K562 (cell line): Measurements from ENCODE around the gene CIAPIN1. TPM values are rescaled to one million over a fixed set of nuclear protein-coding genes. Genes with fewer than 3 reads are reported as not detected.

ENCODE experiments used
- ATAC-seq: fragments of 200-7000 bp; cut with Tn5 transposase; 3 replicates; pipeline ENCODE4 v1.9.1; 2020; ENCODE audit warnings: moderate library complexity
- BruUV-seq: library from RNA; stranded (reverse); fragments of 400-500 nt; replicated peaks from 2 replicates; lab custom pipeline; 2021; lab: Mats Ljungman, UMichigan
- CTCF ChIA-PET: fragments of 300-600 bp; formaldehyde crosslinking; extraction: SDS; loops from one replicate; lab custom pipeline; 2021; ENCODE audit warnings: low intra/inter-chr PET ratio; lab: Yijun Ruan, JAX
- POLR2A ChIA-PET: fragments of 300-600, 350-650 bp; sonication (Branson Sonifier 250); formaldehyde crosslinking; extraction: SDS; loops from one replicate; lab custom pipeline; 2021; ENCODE audit warnings: antibody characterized with exemption, inconsistent platforms; lab: Yijun Ruan, JAX
- DNase-seq, 4 experiments: peaks; one replicate each; pipeline versions ENCODE4 v3.0.0 to v3.0.0-alpha.2; 2011 to 2018; ENCODE audit warnings: low spot score in 3 of 4, mixed read lengths in 3 of 4; ENCODE audit errors: extremely low read depth in 1 of 4
- FAIRE-seq: peaks from 2 replicates; lab custom pipeline; 2011; peaks lifted over from hg19 to GRCh38; lab: Jason Lieb, UNC
- H2AFZ ChIP-seq: 2 replicates; pipeline ENCODE4 v1.6.0; 2011; ENCODE audit warnings: low read depth, low read length, control low read depth, inconsistent platforms
- H3K27ac ChIP-seq: fragments of 200-600 bp; 3 replicates; pipeline ENCODE4 v1.8.0; 2011; ENCODE audit warnings: low read depth, mild to moderate bottlenecking, control low read depth, inconsistent platforms, low read length, moderate library complexity, mixed read lengths; ENCODE audit errors: extremely low read depth
- H3K27me3 ChIP-seq, 2 experiments: fragments of 300-600 bp in 1 of 2; 2 replicates in 1 of 2; 3 replicates in 1 of 2; pipeline versions ENCODE4 v1.6.0 to v1.8.0; 2011; ENCODE audit warnings: inconsistent platforms in 2 of 2, low read length in 2 of 2, mild to moderate bottlenecking in 1 of 2, mixed read lengths in 1 of 2, moderate library complexity in 1 of 2; ENCODE audit not compliant: control insufficient read depth in 2 of 2, insufficient read depth in 2 of 2
- H3K36me3 ChIP-seq: fragments of 300-600 bp; 3 replicates; pipeline ENCODE4 v1.8.0; 2011; ENCODE audit warnings: mild to moderate bottlenecking, low read length, inconsistent platforms; ENCODE audit not compliant: control insufficient read depth, insufficient read depth
- H3K4me1 ChIP-seq, 2 experiments: fragments of 200-600 bp in 1 of 2; replicated peaks in 1 of 2; 2 replicates in 1 of 2; 3 replicates in 1 of 2; pipeline versions ENCODE4 v1.5.1 to v1.8.0; 2011; ENCODE audit warnings: inconsistent platforms in 2 of 2, low read length in 2 of 2, mild to moderate bottlenecking in 1 of 2, mixed read lengths in 1 of 2, moderate library complexity in 1 of 2; ENCODE audit not compliant: control insufficient read depth in 2 of 2, insufficient read depth in 2 of 2
- H3K4me2 ChIP-seq: 2 replicates; pipeline ENCODE4 v1.6.1; 2011; ENCODE audit warnings: low read length, control low read depth, inconsistent platforms, mixed read lengths; ENCODE audit not compliant: insufficient read depth
- H3K4me3 ChIP-seq: fragments of 200-600 bp; sonication (generic), shearing (Covaris generic); 2 replicates; pipeline ENCODE4 v1.5.1; 2016; ENCODE audit warnings: control low read depth, inconsistent platforms
- H3K79me2 ChIP-seq: fragments of 200-600 bp; 3 replicates; pipeline ENCODE4 v1.8.0; 2011; ENCODE audit warnings: low read length, inconsistent platforms; ENCODE audit not compliant: control insufficient read depth, insufficient read depth
- H3K9ac ChIP-seq, 2 experiments: 2 replicates each; pipeline versions ENCODE4 v1.6.0 to v1.6.1; 2011; ENCODE audit warnings: low read depth in 2 of 2, low read length in 2 of 2, control low read depth in 1 of 2, inconsistent platforms in 1 of 2, mild to moderate bottlenecking in 1 of 2, mixed read lengths in 1 of 2; ENCODE audit not compliant: insufficient read depth in 1 of 2
- H3K9me1 ChIP-seq: one replicate; pipeline ENCODE4 v1.6.0; 2011; ENCODE audit warnings: inconsistent platforms, mild to moderate bottlenecking, low read length, moderate library complexity; ENCODE audit not compliant: control insufficient read depth, insufficient read depth
- H3K9me3 ChIP-seq: replicated peaks from 2 replicates; pipeline ENCODE4 v1.5.1; 2011; ENCODE audit warnings: low read depth, low read length, inconsistent platforms; ENCODE audit not compliant: control insufficient read depth, insufficient read depth
- H4K20me1 ChIP-seq: replicated peaks from 2 replicates; pipeline ENCODE4 v1.6.1; 2011; ENCODE audit warnings: low read length, inconsistent platforms, mixed read lengths; ENCODE audit not compliant: control insufficient read depth, insufficient read depth
- ELF4 ChIP-seq: fragments of 450-650 bp; formaldehyde crosslinking; IDR thresholded peaks from 2 replicates; pipeline ENCODE4 v1.4.0; 2022; ENCODE audit warnings: missing genetic modification characterization
- EWSR1 ChIP-seq: fragments of 450-650 bp; IDR thresholded peaks from 2 replicates; pipeline ENCODE4 v1.6.1; 2018; ENCODE audit warnings: borderline replicate concordance, mild to moderate bottlenecking, low read depth, moderate library complexity; ENCODE audit not compliant: partially characterized antibody
- HNRNPLL ChIP-seq: fragments of 200-400 bp; formaldehyde crosslinking; IDR thresholded peaks from 2 replicates; pipeline ENCODE4 v1.6.1; 2017; ENCODE audit warnings: low read length, low read depth, mild to moderate bottlenecking; ENCODE audit not compliant: poor library complexity, severe bottlenecking
- MAZ ChIP-seq, 2 experiments: fragments of 450-650 bp in 1 of 2; sonication (generic) in 1 of 2; formaldehyde crosslinking; IDR thresholded peaks in 1 of 2; conservative IDR thresholded peaks in 1 of 2; 2 replicates each; pipeline versions ENCODE4 v1.4.0 to v1.5.0; 2020; ENCODE audit warnings: mild to moderate bottlenecking in 1 of 2, missing genetic modification reagents in 1 of 2
- PHB ChIP-seq: fragments of 250-450 bp; sonication (Bioruptor Pico); IDR thresholded peaks from 2 replicates; pipeline ENCODE4 v1.5.0; 2021
- PHF21A ChIP-seq: fragments of 450-650 bp; IDR thresholded peaks from 2 replicates; pipeline ENCODE4 v1.6.1; 2017; ENCODE audit warnings: low read depth, borderline replicate concordance
- PTTG1 ChIP-seq: fragments of 450-650 bp; IDR thresholded peaks from 2 replicates; pipeline ENCODE4 v1.6.1; 2016; ENCODE audit warnings: low read depth, mild to moderate bottlenecking, missing genetic modification characterization, missing compliant biosample characterization
- SNAPC5 ChIP-seq: fragments of 250-450 bp; sonication (Bioruptor Pico); IDR thresholded peaks from 2 replicates; pipeline ENCODE4 v1.8.0; 2021; ENCODE audit warnings: moderate library complexity, mild to moderate bottlenecking, inconsistent platforms
- SRF ChIP-seq, 2 experiments: fragments of 250-450, 450-650 bp in 1 of 2; sonication (Bioruptor Pico) in 1 of 2; sonication (generic) in 1 of 2; formaldehyde crosslinking; IDR thresholded peaks; 2 replicates each; pipeline versions ENCODE4 v1.5.0 to v1.5.1; 2020 to 2022; ENCODE audit warnings: mild to moderate bottlenecking in 1 of 2, missing genetic modification reagents in 1 of 2
- WHSC1 ChIP-seq: IDR thresholded peaks from one replicate; pipeline ENCODE4 v1.6.1; 2012; ENCODE audit warnings: low read length, control low read depth, inconsistent platforms
- ZNF57 ChIP-seq: fragments of 450-650 bp; formaldehyde crosslinking; IDR thresholded peaks from 2 replicates; pipeline ENCODE4 v1.4.0; 2020; ENCODE audit warnings: mild to moderate bottlenecking, moderate library complexity
- WGBS: fragments of 100-300 bp; shearing (Covaris generic); methylation state at CpG from one replicate; pipeline ENCODE4 v1.1.6; 2016; ENCODE audit warnings: low coverage, mixed read lengths; ENCODE audit not compliant: insufficient coverage; ENCODE audit errors: missing lambda C conversion rate; 5-methylcytosine and 5-hydroxymethylcytosine counted together
- in situ Hi-C: fragments of 300-500 bp; cut with MboI; formaldehyde crosslinking; loops from 4 replicates; pipeline ENCODE4 v1.15.0; 2018; ENCODE audit warnings: inconsistent platforms, mixed read lengths
- intact Hi-C: fragments of 100-400 bp; cut with micrococcal nuclease; formaldehyde crosslinking; loops from 2 replicates; pipeline ENCODE4 v1.14.2; 2022
- polyA plus RNA-seq, 8 experiments: library from polyadenylated mRNA; depleted of rRNA in 4 of 8; stranded (reverse) in 5 of 8; unstranded in 3 of 8; fragments of >200 nt; fragmentation: Nextera tagmentation in 2 of 8; fragmentation: Illumina TruSeq in 1 of 8; extraction: Ambion mirVana in 2 of 8; extraction: Trizol in 1 of 8; gene quantifications; 2 replicates each; pipeline versions ENCODE4 v1.2.1 to v1.2.3, GENCODE V29; 2011 to 2014; ENCODE audit warnings: inconsistent platforms in 1 of 8, missing spikeins in 1 of 8
- total RNA-seq, 7 experiments: library from RNA; depleted of rRNA in 6 of 7; stranded (reverse); fragments of >200 nt in 6 of 7; fragmentation: Illumina TruSeq in 2 of 7; extraction: Trizol in 2 of 7; gene quantifications; 2 replicates each; pipeline versions ENCODE4 v1.2.1 to v1.2.3, GENCODE V29; 2011 to 2021; ENCODE audit warnings: low replicate concordance in 1 of 7
- TF ChIP-seq, protein P1 (sequence below): sonication (generic); formaldehyde crosslinking; IDR thresholded peaks from 2 replicates; pipeline ENCODE4 v1.8.0; 2022; ENCODE audit warnings: missing genetic modification reagents, mild to moderate bottlenecking, borderline replicate concordance

CIAPIN1 gene
- total and polyA plus RNA-seq, 9 of the 15 experiments (the other 6 are each of a cell fraction or from before 2014, with no cell fraction given): 71.8 to 263 (median 95.7) TPM

GRCh38 chr16:57483725-57484514 lies 36.7 kb upstream of the CIAPIN1 start (continued):
- TF ChIP-seq MAZ (CRISPR knock-in tag; conservative IDR thresholded peaks at IDR 0.05 in 1 of 2, IDR thresholded peaks at IDR 0.05 in 1 of 2): no peak
- TF ChIP-seq PTTG1 (tag): no peak
- TF ChIP-seq SNAPC5: no peak
- TF ChIP-seq PHB (CRISPR knock-in tag): no peak
- no peak for TF ChIP-seq EWSR1
- TF ChIP-seq SRF (CRISPR knock-in tag; IDR thresholded peaks at IDR 0.05): no peak
- TF ChIP-seq ZNF57: no peak

- H3K9me1 ChIP-seq: no peaks in the 10 kb centered on the region
- TF ChIP-seq HNRNPLL (no peak), PHF21A (no peak), WHSC1 (no peak), ELF4 (CRISPR knock-in tag) (no peak)
- TF ChIP-seq, protein P1, sequence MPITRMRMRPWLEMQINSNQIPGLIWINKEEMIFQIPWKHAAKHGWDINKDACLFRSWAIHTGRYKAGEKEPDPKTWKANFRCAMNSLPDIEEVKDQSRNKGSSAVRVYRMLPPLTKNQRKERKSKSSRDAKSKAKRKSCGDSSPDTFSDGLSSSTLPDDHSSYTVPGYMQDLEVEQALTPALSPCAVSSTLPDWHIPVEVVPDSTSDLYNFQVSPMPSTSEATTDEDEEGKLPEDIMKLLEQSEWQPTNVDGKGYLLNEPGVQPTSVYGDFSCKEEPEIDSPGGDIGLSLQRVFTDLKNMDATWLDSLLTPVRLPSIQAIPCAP (CRISPR knock-in tag): no peak
- H3K79me2 ChIP-seq: no peaks in the 10 kb centered on the region
- FAIRE-seq (no peak), ATAC-seq (no peak), DNase-seq (no peak)
- H2AFZ ChIP-seq: no peak overlapping the region
- H3K4me2 ChIP-seq: no peak overlapping the region
- H4K20me1 ChIP-seq: no peaks in the 10 kb centered on the region
- CTCF ChIA-PET: no interaction called here
- 74% methylated on average over 13 of the region's 14 CpGs for WGBS
- H3K27me3 ChIP-seq: no peaks in the 10 kb centered on the region
- POLR2A ChIA-PET: interaction anchor here (0.7 to 1.2 kb wide), 2 partner anchors 10 to 34 kb away, joined by 3 to 4 read pairs; no protein-coding TSS in a partner anchor
- intact Hi-C loops: no loop called here
- H3K9ac ChIP-seq: no peak overlapping the region
- no peaks in the 10 kb centered on the region for H3K36me3 ChIP-seq
- H3K4me1 ChIP-seq: peaks cover 17 to 57% of the 10 kb centered on the region in 2 experiments; a peak in 4 of 5 replicates
- H3K9me3 ChIP-seq: no peaks in the 10 kb centered on the region
- BruUV-seq: no TSS peak
- in situ Hi-C loops: no loop called here
- H3K4me3 ChIP-seq: no peak overlapping the region
- no peak overlapping the region for H3K27ac ChIP-seq
Observed at GRCh38 chr16:57482845-57483545, 35.8 kb upstream of the CIAPIN1 start.
